T47D (cell line): ENCODE data around the gene ALDOB.
"Not testable (repeated sequence)": the region's sequence is repeated elsewhere in the genome, so short reads cannot be mapped to it uniquely, and the experiment has no call there.

Experiments used
- DNase-seq, 2 experiments: peaks; one replicate each; pipeline versions ENCODE4 v3.0.0 to v3.0.0-alpha.2; 2011 to 2012; ENCODE audit warnings: low read depth in 1 of 2, low spot score in 1 of 2
- JUND ChIP-seq: IDR thresholded peaks from 2 replicates; pipeline ENCODE4 v1.6.1; 2012; ENCODE audit warnings: low read depth
- in situ Hi-C: cut with HindIII; loops from 2 replicates; pipeline ENCODE4 v1.10.0; 2016; ENCODE audit warnings: low sequenced_read_pairs, low pct_unique_long_range_greater_than_20kb

Gene ALDOB

DNA sequence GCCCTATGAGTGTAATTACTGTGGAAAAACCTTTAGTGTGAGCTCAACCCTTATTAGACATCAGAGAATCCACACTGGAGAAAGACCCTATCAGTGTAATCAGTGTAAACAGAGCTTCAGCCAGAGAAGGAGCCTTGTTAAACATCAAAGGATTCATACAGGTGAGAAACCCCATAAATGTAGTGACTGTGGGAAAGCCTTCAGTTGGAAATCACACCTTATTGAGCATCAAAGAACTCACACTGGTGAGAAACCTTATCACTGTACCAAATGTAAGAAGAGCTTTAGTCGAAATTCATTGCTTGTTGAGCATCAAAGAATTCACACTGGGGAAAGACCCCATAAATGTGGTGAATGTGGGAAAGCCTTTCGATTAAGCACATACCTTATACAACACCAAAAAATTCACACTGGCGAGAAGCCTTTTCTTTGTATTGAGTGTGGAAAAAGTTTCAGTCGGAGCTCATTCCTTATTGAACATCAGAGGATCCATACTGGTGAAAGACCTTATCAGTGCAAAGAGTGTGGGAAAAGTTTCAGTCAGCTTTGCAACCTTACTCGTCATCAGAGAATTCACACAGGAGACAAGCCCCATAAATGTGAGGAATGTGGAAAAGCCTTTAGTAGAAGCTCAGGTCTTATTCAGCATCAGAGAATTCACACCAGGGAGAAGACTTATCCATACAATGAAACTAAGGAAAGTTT lies 27.0 kb downstream of the ALDOB start:
- DNase-seq: no peak

GRCh38 chr9:101403516-101404285 lies 31.9 kb downstream of the ALDOB start:
- TF ChIP-seq JUND: no peak
- in situ Hi-C loops: no loop called here
- DNase-seq: no peak

More for the DNA sequence above, 27.0 kb downstream of the ALDOB start:
- in situ Hi-C loops: no loop called here
- TF ChIP-seq JUND: no peak

DNA sequence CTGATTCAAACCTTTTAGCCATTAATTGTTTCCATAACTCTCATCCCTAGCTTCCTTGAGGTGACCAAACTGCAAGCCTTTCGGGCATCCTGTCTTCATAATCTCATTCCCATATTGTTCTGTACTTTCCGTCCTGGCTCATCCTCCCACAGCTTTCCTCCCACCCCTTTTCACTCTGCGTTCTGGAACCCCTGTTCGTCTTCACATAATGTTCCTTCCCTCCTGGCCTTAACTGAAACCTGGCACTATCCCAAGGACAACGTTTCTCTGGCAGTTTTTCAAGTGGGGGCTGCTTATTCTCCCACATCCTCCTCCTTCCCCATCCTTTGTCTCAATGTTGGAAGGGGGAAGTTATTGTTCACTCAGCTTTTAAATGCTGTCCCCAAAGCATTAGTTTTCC lies 35.5 kb downstream of the ALDOB start:
- no peak for TF ChIP-seq JUND
- in situ Hi-C loops: no loop called here
- DNase-seq: no peak

GRCh38 chr9:101399643-101399970 lies 36.0 kb downstream of the ALDOB start:
- in situ Hi-C loops: no loop called here
- DNase-seq: no peak
- no peak for TF ChIP-seq JUND

DNA sequence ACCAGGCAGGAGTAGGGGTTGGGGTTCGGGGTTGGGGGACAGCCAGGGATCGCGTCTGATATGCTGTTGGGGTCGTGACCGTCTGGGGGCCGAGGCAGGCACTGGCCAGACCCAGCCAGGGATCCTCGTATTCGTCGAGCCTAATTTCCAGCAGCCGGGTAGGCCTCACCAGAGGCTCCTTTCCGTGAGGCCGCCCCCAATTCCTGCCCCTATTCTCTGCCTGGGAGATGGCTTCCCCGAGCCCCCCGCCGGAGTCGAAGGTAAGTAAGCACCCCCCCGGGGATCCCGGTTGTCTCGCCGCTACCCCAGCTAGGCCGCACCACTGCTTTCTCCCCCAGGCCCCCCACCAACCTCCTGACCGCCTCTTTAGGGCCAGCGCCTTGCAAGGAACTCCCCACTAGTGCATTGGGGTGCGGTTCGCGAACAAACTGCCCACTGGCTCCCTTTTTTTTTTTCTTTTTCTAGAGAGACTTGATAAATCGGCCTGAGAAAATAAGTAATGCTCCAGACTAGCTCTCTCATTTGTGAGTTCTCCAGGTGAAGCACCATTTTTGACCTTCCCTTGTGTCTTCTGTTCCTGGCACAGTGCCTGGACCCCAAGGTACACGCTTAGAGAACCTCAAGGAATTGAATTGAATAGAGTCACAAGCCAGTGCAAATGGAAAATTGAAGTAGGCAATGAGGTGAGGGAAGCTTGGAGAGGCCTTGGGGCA lies 36.5 kb downstream of the ALDOB start:
- no peak for DNase-seq
- in situ Hi-C loops: no loop called here
- TF ChIP-seq JUND: no peak

DNA sequence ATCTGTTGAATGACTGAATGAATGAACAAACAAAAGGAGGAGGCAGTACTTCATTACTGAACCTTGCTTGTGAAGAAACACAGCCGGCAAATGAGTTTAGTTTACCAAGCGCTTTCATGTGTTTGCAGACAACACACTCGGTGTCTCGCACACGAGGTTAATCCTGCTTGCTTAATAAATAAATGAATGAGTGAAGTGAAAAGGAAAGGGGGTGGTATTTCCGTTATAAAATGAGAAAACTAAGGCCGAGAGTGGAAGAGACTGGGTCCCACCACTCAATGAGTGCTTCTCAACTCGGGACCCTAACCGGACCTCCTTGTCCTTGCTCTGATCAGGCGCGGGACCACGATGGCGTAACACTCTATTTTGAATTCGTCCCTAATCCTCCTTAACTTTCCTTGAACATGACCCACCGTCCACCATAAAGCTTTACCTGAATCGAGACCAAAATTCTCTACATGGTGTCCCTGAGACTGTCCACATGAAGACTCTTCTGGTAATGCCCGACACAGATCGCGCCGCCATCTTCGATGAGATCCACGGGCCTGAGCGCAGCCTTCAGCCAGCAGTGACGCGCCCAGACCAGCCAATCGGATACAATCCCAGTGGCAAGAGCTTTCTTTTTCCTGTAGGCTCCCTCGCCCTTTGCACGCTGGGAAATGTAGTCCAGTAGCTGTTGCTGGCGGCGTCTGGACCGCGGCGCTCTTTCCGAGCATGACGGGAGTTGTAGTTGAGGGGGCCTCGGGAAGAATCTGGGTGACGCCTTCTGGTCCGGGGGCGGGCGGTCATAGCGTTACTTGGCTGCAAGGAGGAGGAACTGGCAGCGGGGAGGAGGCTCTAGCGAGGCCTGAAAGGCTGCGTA lies 37.3 kb downstream of the ALDOB start, which contains the start of the genes MRPL50 and ZNF189:
Gene MRPL50, minus strand, starts transcription at position 551 of the 862 bp plus-strand sequence. Its CDS starts 26 bp downstream, at position 525.
Gene ZNF189, plus strand, starts transcription at position 784 of the 862 bp plus-strand sequence. CDS start 306 bp downstream, outside the sequence.
- peak; percentile 64 to 98 for DNase-seq
- TF ChIP-seq JUND: no peak
- in situ Hi-C loops: no loop called here

DNA sequence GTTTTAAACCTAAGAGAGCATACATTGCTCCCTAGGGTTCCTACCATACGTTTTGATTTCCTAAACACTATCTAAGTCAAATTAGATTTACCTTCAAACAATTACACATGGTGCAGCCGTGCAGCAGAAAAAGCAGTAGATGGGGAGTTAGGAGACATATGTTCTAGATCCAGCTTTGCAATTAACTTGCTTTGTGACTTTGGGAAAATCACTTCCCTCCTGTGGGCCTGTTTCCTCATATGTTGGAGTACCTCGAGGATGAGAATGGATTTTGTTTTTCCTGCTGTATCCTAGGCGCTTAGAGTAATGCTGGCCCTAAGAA lies 37.9 kb downstream of the ALDOB start:
- in situ Hi-C loops: no loop called here
- TF ChIP-seq JUND: no peak
- no peak for DNase-seq

DNA sequence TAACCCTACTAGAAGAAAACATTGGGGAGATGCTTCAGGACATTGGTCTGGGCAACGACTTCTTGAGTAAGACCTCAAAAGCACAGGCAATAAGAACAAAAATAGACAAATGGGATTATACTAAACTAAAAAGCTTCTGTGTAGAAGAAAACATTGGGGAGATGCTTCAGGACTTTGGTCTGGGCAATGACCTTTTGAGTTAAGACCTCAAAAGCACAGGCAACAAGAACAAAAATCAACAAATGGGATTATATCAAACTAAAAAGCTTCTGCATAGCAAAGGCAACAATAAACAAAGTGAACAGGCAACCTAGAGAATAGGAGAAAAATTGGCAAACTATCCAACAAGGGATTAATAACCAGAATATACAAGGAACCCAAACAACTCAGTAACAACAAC lies 40.9 kb downstream of the ALDOB start:
- DNase-seq: no peak
- no peak for TF ChIP-seq JUND
- in situ Hi-C loops: no loop called here

GRCh38 chr9:101393135-101393534 lies 42.4 kb downstream of the ALDOB start:
- TF ChIP-seq JUND: no peak
- DNase-seq: no peak
- in situ Hi-C loops: no loop called here

- TF ChIP-seq JUND: no peak
- peak in 1 of 2 experiments; percentile 16 for DNase-seq
- in situ Hi-C loops: no loop called here
These were observed 47.0 kb downstream of the ALDOB start for GRCh38 chr9:101388507-101388993.

DNA sequence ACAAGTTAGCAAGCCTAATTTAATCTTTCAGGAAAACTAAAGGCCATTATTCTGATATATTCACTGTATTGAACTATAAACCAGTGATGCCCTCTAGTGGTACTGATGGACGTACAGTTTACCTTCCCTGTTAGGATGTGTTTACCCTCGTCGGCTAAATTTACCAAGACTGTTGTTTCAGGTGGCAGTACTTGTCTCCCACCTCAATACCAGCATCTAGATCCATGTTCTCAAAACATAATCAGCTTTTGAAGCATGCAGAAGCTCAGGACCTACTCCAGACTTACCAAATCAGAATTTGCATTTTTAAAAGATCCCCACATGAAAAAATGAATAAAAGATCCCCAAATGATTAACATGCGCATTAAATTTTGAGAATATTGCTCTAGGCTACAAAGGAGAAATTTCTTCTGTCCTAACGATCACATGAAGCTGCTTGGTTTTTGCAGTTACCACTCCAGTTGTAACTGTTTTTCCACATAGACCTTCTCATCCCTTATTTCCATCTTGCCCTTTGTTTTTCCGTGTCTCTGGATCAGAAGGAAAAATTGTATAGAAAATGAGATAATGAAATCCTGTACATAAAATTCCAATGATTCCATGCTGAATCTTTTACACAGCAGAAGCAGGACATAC lies 47.6 kb downstream of the ALDOB start:
- peak in 1 of 2 experiments; percentile 61 for DNase-seq
- TF ChIP-seq JUND: no peak
- in situ Hi-C loops: no loop called here

DNA sequence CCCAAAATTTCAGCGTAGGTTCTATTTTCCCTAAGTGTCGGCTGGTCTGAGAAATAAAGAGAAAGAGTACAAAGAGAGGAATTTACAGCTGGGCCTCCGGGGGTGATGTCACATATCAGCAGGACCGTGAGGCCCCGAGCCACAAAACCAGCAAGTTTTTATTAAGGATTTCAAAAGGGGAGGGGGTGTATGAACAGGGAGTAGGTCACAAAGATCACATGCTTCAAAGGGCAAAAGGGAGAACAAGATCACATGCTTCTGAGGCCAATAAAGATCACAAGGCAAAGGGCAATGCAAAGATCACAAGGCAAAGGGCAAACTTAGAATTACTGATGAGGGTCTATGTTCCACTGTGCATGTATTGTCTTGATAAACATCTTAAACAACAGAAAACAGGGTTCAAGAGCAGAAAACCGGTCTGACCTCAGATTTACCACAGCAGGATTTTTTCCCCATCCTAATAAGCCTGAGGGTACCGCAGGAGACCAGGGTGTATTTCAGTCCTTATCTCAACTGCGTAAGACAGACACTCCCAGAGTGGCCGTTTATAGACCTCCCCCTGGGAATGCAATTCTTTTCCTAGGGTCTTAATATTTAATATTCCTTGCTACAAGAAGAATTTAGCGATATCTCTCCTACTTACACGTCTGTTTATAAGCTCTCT lies 50.6 kb downstream of the ALDOB start, which contains the start of gene BAAT:
Gene BAAT, minus strand, starts transcription at position 134 of the 664 bp plus-strand sequence. CDS start 13,602 bp downstream, outside the sequence.
- in situ Hi-C loops, DNase-seq: not testable (repeated sequence)
